ENCODE data around the gene ATP2B2.

DNA sequence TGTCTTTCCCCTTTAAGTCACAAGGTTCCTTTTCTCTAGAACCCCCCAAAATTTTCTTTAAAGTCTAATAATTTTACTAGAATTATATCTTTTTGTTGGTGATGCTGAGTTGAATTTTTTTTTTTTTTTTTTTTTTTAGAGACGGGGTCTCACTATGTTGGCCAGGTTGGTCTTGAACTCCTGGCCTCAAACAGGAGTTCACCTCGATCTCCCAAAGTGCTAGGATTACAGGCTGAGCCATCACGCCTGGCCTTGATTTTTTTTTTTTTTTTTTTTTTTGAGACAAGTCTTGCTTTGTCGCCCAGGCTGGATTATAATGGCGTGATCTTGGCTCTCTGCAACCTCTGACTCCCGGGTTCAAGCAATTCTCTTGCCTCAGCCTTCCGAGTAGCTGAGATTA is 196.7 kb downstream of the ATP2B2 start:
- TF ChIP-seq POLR2A (IDR thresholded peaks at IDR 0.05), result no peak
- TF ChIP-seq, protein P1, sequence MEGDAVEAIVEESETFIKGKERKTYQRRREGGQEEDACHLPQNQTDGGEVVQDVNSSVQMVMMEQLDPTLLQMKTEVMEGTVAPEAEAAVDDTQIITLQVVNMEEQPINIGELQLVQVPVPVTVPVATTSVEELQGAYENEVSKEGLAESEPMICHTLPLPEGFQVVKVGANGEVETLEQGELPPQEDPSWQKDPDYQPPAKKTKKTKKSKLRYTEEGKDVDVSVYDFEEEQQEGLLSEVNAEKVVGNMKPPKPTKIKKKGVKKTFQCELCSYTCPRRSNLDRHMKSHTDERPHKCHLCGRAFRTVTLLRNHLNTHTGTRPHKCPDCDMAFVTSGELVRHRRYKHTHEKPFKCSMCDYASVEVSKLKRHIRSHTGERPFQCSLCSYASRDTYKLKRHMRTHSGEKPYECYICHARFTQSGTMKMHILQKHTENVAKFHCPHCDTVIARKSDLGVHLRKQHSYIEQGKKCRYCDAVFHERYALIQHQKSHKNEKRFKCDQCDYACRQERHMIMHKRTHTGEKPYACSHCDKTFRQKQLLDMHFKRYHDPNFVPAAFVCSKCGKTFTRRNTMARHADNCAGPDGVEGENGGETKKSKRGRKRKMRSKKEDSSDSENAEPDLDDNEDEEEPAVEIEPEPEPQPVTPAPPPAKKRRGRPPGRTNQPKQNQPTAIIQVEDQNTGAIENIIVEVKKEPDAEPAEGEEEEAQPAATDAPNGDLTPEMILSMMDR (IDR thresholded peaks at IDR 0.05), result no peak
- no peak for TF ChIP-seq EP300 (IDR thresholded peaks at IDR 0.05)

Measured in tibial nerve (tissue), 4 donors.